K562 (cell line): ENCODE results near the gene GMDS. TPM values are rescaled to one million over a fixed set of nuclear protein-coding genes. Genes with fewer than 3 reads are reported as not detected.

Source experiments
- CBFA2T3 ChIP-seq: fragments of 450-650 bp; IDR thresholded peaks from 2 replicates; pipeline ENCODE4 v1.6.1; 2017
- DACH1 ChIP-seq: fragments of 450-650 bp; IDR thresholded peaks from 2 replicates; pipeline ENCODE4 v1.6.1; 2018; ENCODE audit not compliant: partially characterized antibody
- DNMT1 ChIP-seq: fragments of 450-650 bp; IDR thresholded peaks from 2 replicates; pipeline ENCODE4 v1.6.1; 2016; ENCODE audit warnings: antibody characterized with exemption, mild to moderate bottlenecking
- EWSR1 ChIP-seq: fragments of 450-650 bp; IDR thresholded peaks from 2 replicates; pipeline ENCODE4 v1.6.1; 2018; ENCODE audit warnings: borderline replicate concordance, mild to moderate bottlenecking, low read depth, moderate library complexity; ENCODE audit not compliant: partially characterized antibody
- HDAC8 ChIP-seq: fragments of 450-650 bp; IDR thresholded peaks from 2 replicates; pipeline ENCODE4 v1.6.1; 2016; ENCODE audit warnings: mild to moderate bottlenecking, missing genetic modification characterization, moderate library complexity, missing compliant biosample characterization
- IRF2 ChIP-seq: sonication (generic); formaldehyde crosslinking; IDR thresholded peaks from 2 replicates; pipeline ENCODE4 v1.8.1; 2022; ENCODE audit warnings: mild to moderate bottlenecking, missing genetic modification reagents
- MBD2 ChIP-seq: sonication (generic); IDR thresholded peaks from 2 replicates; pipeline ENCODE4 v1.6.1; 2016; ENCODE audit warnings: low read depth, borderline replicate concordance
- RAD51 ChIP-seq: fragments of 450-650 bp; IDR thresholded peaks from 2 replicates; pipeline ENCODE4 v1.7.1; 2016; ENCODE audit warnings: low read depth, mild to moderate bottlenecking, borderline replicate concordance
- RBBP5 ChIP-seq: fragments of 200-600 bp; sonication (generic); IDR thresholded peaks from 2 replicates; pipeline ENCODE4 v1.6.1; 2012; ENCODE audit warnings: borderline replicate concordance, mild to moderate bottlenecking, low read length, control low read depth, inconsistent platforms; ENCODE audit not compliant: insufficient read depth, poor library complexity, severe bottlenecking
- SOX6 ChIP-seq: fragments of 450-650 bp; IDR thresholded peaks from 2 replicates; pipeline ENCODE4 v1.6.1; 2014; ENCODE audit warnings: mild to moderate bottlenecking
- TRIM24 ChIP-seq, 2 experiments: fragments of 450-650 bp; IDR thresholded peaks; 2 replicates each; pipeline ENCODE4 v1.6.1; 2016
- U2AF2 ChIP-seq: fragments of 200-400 bp; formaldehyde crosslinking; optimal IDR thresholded peaks from 2 replicates; pipeline ENCODE3; 2017; ENCODE audit warnings: low read depth, mild to moderate bottlenecking, low read length
- polyA plus RNA-seq, 8 experiments: library from polyadenylated mRNA; depleted of rRNA in 4 of 8; stranded (reverse) in 5 of 8; unstranded in 3 of 8; fragments of >200 nt; fragmentation: Nextera tagmentation in 2 of 8; fragmentation: Illumina TruSeq in 1 of 8; extraction: Ambion mirVana in 2 of 8; extraction: Trizol in 1 of 8; gene quantifications; 2 replicates each; pipeline versions ENCODE4 v1.2.1 to v1.2.3, GENCODE V29; 2011 to 2014; ENCODE audit warnings: inconsistent platforms in 1 of 8, missing spikeins in 1 of 8
- total RNA-seq, 7 experiments: library from RNA; depleted of rRNA in 6 of 7; stranded (reverse); fragments of >200 nt in 6 of 7; fragmentation: Illumina TruSeq in 2 of 7; extraction: Trizol in 2 of 7; gene quantifications; 2 replicates each; pipeline versions ENCODE4 v1.2.1 to v1.2.3, GENCODE V29; 2011 to 2021; ENCODE audit warnings: low replicate concordance in 1 of 7
- TF ChIP-seq, protein P1 (sequence below): sonication (generic); formaldehyde crosslinking; IDR thresholded peaks from 2 replicates; pipeline ENCODE4 v1.9.0; 2022; ENCODE audit warnings: mild to moderate bottlenecking, missing genetic modification reagents
- TF ChIP-seq, protein P2 (sequence below), 2 experiments: fragments of 250-450 bp in 1 of 2; fragments of 450-650 bp in 1 of 2; sonication (Bioruptor Pico) in 1 of 2; IDR thresholded peaks; 2 replicates each; pipeline versions ENCODE4 v1.6.1 to v1.8.0; 2016 to 2021; ENCODE audit warnings: mild to moderate bottlenecking in 2 of 2, moderate library complexity in 2 of 2, missing compliant biosample characterization in 1 of 2, missing genetic modification characterization in 1 of 2

GMDS gene
- total and polyA plus RNA-seq, 9 of the 15 experiments (the other 6 are each of a cell fraction or from before 2014, with no cell fraction given) = 0.48 to 31.8 (median 13.4) TPM

DNA sequence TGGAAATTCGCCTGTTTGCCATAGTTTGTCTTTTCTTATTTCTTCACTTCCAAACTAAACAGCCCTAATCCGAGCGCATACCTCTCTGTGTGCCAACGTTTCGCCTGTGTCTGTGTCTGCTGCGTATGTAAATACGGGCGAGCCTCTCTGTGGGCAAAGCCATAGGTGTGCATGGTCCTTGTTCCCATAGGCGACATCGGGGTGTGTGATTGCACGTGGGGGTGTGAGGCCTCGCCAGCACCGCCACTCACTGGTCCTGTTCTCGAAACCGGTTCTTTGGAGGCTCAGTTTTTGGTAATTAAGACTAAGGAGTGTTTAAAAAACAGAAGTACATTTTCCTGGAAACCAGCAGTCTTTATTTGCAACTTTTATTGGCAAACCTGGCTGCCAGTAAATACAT is 641.7 kb downstream of the GMDS start (continued):
- TF ChIP-seq, protein P1, sequence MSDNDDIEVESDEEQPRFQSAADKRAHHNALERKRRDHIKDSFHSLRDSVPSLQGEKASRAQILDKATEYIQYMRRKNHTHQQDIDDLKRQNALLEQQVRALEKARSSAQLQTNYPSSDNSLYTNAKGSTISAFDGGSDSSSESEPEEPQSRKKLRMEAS (CRISPR knock-in tag) = no peak
- TF ChIP-seq TRIM24 (IDR thresholded peaks at IDR 0.05) (no peak), U2AF2 (no peak), HDAC8 (no peak), DNMT1 (no peak), EWSR1 (no peak), RAD51 (no peak), SOX6 (no peak), RBBP5 (no peak), MBD2 (no peak), DACH1 (no peak), IRF2 (CRISPR knock-in tag) (no peak), CBFA2T3 (no peak)
- TF ChIP-seq, protein P2, sequence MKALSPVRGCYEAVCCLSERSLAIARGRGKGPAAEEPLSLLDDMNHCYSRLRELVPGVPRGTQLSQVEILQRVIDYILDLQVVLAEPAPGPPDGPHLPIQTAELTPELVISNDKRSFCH (CRISPR knock-in tag; IDR thresholded peaks at IDR 0.05) = no peak
- TF ChIP-seq, protein P2 (tag; IDR thresholded peaks at IDR 0.05) = no peak
